Lower lobe of right lung (tissue), 2 donors: ENCODE measurements around the gene ADGRA1. TPM values are rescaled to one million over a fixed set of nuclear protein-coding genes. Genes with fewer than 3 reads are reported as not detected.
A peak's percentile ranks its signal among the peaks of the same experiment; 100 is the strongest.

Experiments used
- ATAC-seq, 2 donors: fragments of 200-7000 bp; cut with Tn5 transposase; one replicate each; pipeline ENCODE4 v1.9.1; 2020 to 2022; ENCODE audit warnings: mild to moderate bottlenecking in 2 of 2, moderate library complexity in 2 of 2
- DNase-seq: peaks from one replicate; pipeline ENCODE4 v3.0.0-alpha.2; 2020
- H3K27ac ChIP-seq: fragments of 200-600 bp; one replicate; pipeline ENCODE4 v1.8.0; 2022
- H3K27me3 ChIP-seq: fragments of 200-600 bp; one replicate; pipeline ENCODE4 v1.8.0; 2022; ENCODE audit warnings: low read depth
- H3K36me3 ChIP-seq: fragments of 200-600 bp; one replicate; pipeline ENCODE4 v1.8.0; 2022; ENCODE audit warnings: mild to moderate bottlenecking
- H3K4me1 ChIP-seq: fragments of 200-600 bp; one replicate; pipeline ENCODE4 v1.8.0; 2022
- H3K4me3 ChIP-seq: fragments of 200-600 bp; one replicate; pipeline ENCODE4 v1.8.0; 2022; ENCODE audit warnings: mild to moderate bottlenecking
- H3K9me3 ChIP-seq: fragments of 200-600 bp; one replicate; pipeline ENCODE4 v1.8.0; 2022
- intact Hi-C: fragments of 100-400 bp; cut with DNase I; formaldehyde crosslinking; loops from one replicate; pipeline ENCODE4 v1.11.0; 2022
- total RNA-seq: library from RNA; stranded (reverse); fragmentation: NEBNext Ultra II Directional; extraction: Animal tissue kit (Norgen Biotek cat#: 25700); gene quantifications from one replicate; pipeline ENCODE4 v1.2.1, GENCODE V29; 2021
- TF ChIP-seq, protein P1 (sequence below): fragments of 200-600 bp; IDR thresholded peaks from one replicate; pipeline ENCODE4 v1.8.0; 2022; ENCODE audit warnings: antibody characterized with exemption, mild to moderate bottlenecking
- donor health status: DM: no; HTN: yes; CAD: no; lungs with severe emphysema.

Gene ADGRA1
- total RNA-seq, 1 donor from 2014 or later, result 0.38 TPM

DNA sequence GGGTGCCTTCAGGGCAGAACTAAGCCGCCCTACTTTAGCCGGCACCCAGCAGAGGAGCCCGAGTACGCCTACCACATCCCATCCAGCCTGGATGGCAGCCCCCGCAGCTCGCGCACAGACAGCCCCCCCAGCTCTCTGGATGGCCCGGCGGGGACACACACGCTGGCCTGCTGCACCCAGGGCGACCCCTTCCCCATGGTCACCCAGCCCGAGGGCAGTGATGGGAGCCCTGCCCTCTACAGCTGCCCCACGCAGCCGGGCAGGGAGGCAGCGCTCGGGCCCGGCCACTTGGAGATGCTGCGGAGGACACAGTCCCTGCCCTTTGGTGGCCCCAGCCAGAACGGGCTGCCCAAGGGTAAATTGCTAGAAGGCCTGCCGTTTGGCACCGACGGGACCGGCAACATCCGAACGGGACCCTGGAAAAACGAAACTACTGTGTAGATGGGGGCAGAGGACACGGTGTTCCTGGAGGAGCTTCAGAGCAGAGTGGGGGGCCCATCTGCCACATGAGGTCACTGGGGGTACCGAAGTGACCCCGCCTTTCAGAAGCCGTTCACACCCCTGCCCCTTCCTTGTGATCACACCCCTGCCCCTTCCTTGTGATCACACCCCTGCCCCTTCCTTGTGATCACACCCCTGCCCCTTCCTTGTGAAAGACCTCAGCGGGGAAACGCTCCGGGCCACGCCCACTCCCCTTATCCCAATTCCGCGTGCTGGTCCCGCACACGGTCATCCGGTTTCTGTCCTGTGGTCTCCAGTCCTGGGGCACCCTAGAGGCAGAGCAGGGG, 41.5 kb downstream of the ADGRA1 start:
- DNase-seq (peak; percentile 41), ATAC-seq (no peak)
- no peaks in the 10 kb centered on the region for H3K9me3 ChIP-seq
- H3K27me3 ChIP-seq, result peaks cover 21% of the 10 kb centered on the region
- TF ChIP-seq, protein P1, sequence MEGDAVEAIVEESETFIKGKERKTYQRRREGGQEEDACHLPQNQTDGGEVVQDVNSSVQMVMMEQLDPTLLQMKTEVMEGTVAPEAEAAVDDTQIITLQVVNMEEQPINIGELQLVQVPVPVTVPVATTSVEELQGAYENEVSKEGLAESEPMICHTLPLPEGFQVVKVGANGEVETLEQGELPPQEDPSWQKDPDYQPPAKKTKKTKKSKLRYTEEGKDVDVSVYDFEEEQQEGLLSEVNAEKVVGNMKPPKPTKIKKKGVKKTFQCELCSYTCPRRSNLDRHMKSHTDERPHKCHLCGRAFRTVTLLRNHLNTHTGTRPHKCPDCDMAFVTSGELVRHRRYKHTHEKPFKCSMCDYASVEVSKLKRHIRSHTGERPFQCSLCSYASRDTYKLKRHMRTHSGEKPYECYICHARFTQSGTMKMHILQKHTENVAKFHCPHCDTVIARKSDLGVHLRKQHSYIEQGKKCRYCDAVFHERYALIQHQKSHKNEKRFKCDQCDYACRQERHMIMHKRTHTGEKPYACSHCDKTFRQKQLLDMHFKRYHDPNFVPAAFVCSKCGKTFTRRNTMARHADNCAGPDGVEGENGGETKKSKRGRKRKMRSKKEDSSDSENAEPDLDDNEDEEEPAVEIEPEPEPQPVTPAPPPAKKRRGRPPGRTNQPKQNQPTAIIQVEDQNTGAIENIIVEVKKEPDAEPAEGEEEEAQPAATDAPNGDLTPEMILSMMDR, result no peak
- no peaks in the 10 kb centered on the region for H3K4me1 ChIP-seq
- no peaks in the 10 kb centered on the region for H3K36me3 ChIP-seq
- intact Hi-C loops, result no loop called here
- no peak overlapping the region for H3K27ac ChIP-seq
- H3K4me3 ChIP-seq, result no peak overlapping the region

DNA sequence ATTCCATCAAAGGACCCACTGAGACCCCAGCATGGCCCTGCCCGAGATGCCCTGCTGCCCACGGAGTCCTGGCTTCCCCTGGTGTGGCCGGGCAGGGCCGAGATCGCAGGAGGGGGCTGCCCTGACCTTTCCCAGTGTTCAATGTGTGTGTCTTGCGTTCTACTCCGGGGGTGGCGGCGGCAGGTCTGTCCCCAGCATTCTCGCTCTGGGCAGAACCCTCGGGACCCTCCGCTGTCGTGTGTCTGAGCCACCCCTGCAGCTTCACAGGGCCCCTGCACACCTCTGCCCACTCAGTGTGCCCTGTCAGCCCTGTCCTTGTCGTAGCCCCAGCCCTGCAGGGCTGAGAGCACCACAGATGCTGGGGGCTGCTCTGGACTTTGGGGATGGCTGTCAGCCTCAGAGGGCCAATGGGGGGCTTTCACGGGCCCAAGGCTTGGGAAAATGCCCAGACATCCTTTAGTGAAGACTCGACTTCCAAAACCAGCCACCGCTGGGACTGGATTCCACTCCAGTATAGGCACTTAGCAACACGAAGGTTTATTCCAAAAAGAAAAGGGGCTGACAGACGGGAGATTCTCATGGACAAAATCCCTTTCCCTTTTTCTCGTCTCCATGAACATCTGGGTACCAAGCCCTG, 42.3 kb downstream of the ADGRA1 start:
- no peak for ATAC-seq

DNA sequence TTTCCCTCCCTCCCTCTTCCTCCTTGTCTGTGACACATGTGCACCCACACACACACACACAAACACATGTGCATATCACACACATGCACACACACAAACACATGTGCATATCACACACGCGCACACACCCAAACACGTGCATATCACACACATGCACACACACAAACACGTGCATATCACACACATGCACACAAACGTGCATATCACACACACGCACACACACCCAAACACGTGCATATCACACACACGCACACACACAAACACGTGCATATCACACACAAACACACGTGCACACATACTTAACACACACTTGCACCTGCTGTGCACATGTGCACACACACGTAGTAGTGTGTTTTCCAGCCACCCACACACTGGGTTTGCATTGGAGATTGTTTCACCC, 42.9 kb downstream of the ADGRA1 start:
- no peak for ATAC-seq
- Histone ChIP-seq H3K4me1 (no peaks in the 10 kb centered on the region), H3K9me3 (no peaks in the 10 kb centered on the region), H3K4me3 (no peak overlapping the region), H3K27ac (no peak overlapping the region), H3K27me3 (peaks cover 11% of the 10 kb centered on the region), H3K36me3 (no peaks in the 10 kb centered on the region)
- intact Hi-C loops, result no loop called here
- DNase-seq, result peak; percentile 11
- TF ChIP-seq, protein P1, result no peak

More for the DNA sequence above, 42.3 kb downstream of the ADGRA1 start:
- TF ChIP-seq, protein P1, result no peak
- peak; percentile 26 for DNase-seq
- H3K4me1 ChIP-seq, result no peaks in the 10 kb centered on the region
- no peaks in the 10 kb centered on the region for H3K9me3 ChIP-seq
- intact Hi-C loops, result no loop called here
- no peak overlapping the region for H3K4me3 ChIP-seq
- no peaks in the 10 kb centered on the region for H3K36me3 ChIP-seq
- peaks cover 14% of the 10 kb centered on the region for H3K27me3 ChIP-seq
- H3K27ac ChIP-seq, result no peak overlapping the region

DNA sequence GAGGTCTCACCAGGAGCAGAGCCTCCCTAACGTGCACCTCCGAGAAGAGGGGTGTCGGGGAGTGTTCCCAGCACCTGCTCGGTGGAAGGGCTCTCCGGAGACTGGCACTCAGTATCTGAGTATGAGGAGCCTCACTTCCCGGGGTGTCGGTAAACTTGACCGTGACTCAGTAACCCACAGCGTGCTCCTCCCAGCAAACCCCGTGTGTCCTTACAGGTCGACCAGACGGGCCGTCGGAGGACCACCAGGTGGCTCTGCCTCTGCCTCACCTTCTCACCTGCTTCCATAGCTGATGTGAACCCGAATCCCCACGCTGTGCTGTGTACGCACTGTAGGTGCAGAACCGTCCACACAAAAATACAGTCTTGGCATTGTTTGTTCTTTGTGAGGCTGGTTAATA, 43.3 kb downstream of the ADGRA1 start:
- H3K36me3 ChIP-seq, result no peaks in the 10 kb centered on the region
- no peak overlapping the region for H3K4me3 ChIP-seq
- intact Hi-C loops, result no loop called here
- H3K4me1 ChIP-seq, result no peaks in the 10 kb centered on the region
- no peaks in the 10 kb centered on the region for H3K9me3 ChIP-seq
- ATAC-seq (no peak), DNase-seq (peak; percentile 44)
- H3K27ac ChIP-seq, result no peak overlapping the region
- TF ChIP-seq, protein P1, result no peak
- H3K27me3 ChIP-seq, result peaks cover 7% of the 10 kb centered on the region

DNA sequence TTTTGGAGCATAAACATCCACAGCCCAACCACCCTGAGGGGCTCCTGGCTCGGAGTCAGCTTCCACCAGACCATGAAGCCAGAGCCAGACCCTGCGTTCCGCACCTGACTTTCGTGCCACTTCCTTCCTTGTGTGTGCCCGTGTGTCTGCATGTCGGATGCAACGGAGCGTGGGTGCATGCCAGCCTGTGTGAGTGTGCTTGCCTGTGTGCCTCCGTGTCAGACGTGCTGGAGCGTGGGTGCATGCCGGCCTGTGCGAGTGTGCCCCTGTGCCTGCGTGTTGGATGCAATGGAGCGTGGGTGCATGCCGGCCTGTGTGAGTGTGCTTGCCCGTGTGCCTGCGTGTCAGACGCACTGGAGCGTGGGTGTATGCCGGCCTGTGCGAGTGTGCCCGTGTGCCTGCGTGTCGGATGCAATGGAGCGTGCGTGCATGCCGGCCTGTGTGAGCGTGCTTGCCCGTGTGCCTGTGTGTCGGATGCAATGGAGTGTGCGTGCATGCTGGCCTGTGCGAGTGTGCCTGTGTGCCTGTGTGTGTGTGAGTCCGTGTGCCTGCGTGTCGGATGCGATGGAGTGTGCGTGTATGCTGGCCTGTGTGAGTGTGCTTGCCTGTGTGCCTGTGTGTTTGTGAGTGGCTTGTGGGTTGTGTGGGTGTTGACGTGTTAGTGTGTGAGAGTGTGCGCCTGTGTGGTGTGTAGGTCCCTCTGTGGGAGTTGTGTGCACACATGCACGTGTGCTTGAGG, 44.2 kb downstream of the ADGRA1 start:
- intact Hi-C loops, result no loop called here
- no peaks in the 10 kb centered on the region for H3K9me3 ChIP-seq
- ATAC-seq (no peak), DNase-seq (peak; percentile 44)
- no peaks in the 10 kb centered on the region for H3K27me3 ChIP-seq
- H3K4me1 ChIP-seq, result no peaks in the 10 kb centered on the region
- no peaks in the 10 kb centered on the region for H3K36me3 ChIP-seq
- H3K27ac ChIP-seq, result no peak overlapping the region
- no peak overlapping the region for H3K4me3 ChIP-seq
- TF ChIP-seq, protein P1, result no peak
